GM21367 (cell line): Measurements from ENCODE around the gene NUDT8.
"Not testable (repeated sequence)": the region's sequence is repeated elsewhere in the genome, so short reads cannot be mapped to it uniquely, and the experiment has no call there.

Source experiments
- ATAC-seq: cut with Tn5 transposase; IDR thresholded peaks from one replicate; pipeline ENCODE4 v1.9.1; 2021; ENCODE audit not compliant: unreplicated experiment

The NUDT8 gene

GRCh38 chr11:67642173-67643120 lies 12.7 kb upstream of the NUDT8 start:
- ATAC-seq: no peak

GRCh38 chr11:67641338-67642172 lies 11.8 kb upstream of the NUDT8 start:
- ATAC-seq: no peak

GRCh38 chr11:67640758-67641337 lies 11.1 kb upstream of the NUDT8 start:
- no peak for ATAC-seq

- ATAC-seq: no peak
Observed at GRCh38 chr11:67640021-67640757, 10.5 kb upstream of the NUDT8 start.

- no peak for ATAC-seq
Observed at GRCh38 chr11:67639438-67639859, 9.7 kb upstream of the NUDT8 start, which contains the start of gene TBX10. Gene TBX10 (minus strand): TSS chr11:67639763. CDS start chr11:67639472, 291 bp downstream.

GRCh38 chr11:67638535-67639437 lies 9.0 kb upstream of the NUDT8 start:
- ATAC-seq: no peak

GRCh38 chr11:67637441-67637840 lies 7.7 kb upstream of the NUDT8 start:
- ATAC-seq: not testable (repeated sequence)

- no peak for ATAC-seq
Observed at GRCh38 chr11:67636962-67637361, 7.2 kb upstream of the NUDT8 start.

- no peak for ATAC-seq
Observed at GRCh38 chr11:67635231-67635521, 5.4 kb upstream of the NUDT8 start.

GRCh38 chr11:67634366-67635230 lies 4.9 kb upstream of the NUDT8 start:
- no peak for ATAC-seq

- no peak for ATAC-seq
Observed at GRCh38 chr11:67633758-67634365, 4.1 kb upstream of the NUDT8 start.

- no peak for ATAC-seq
Observed at GRCh38 chr11:67632982-67633755, 3.4 kb upstream of the NUDT8 start.

GRCh38 chr11:67632175-67632981 lies 2.6 kb upstream of the NUDT8 start:
- ATAC-seq: no peak

- no peak for ATAC-seq
Observed at GRCh38 chr11:67631853-67632174, 2.1 kb upstream of the NUDT8 start.

GRCh38 chr11:67631411-67631810 lies 1.7 kb upstream of the NUDT8 start:
- no peak for ATAC-seq

GRCh38 chr11:67630943-67631331 lies 1.2 kb upstream of the NUDT8 start:
- no peak for ATAC-seq
